ENCODE measurements around the gene ING3.

ING3 gene

DNA sequence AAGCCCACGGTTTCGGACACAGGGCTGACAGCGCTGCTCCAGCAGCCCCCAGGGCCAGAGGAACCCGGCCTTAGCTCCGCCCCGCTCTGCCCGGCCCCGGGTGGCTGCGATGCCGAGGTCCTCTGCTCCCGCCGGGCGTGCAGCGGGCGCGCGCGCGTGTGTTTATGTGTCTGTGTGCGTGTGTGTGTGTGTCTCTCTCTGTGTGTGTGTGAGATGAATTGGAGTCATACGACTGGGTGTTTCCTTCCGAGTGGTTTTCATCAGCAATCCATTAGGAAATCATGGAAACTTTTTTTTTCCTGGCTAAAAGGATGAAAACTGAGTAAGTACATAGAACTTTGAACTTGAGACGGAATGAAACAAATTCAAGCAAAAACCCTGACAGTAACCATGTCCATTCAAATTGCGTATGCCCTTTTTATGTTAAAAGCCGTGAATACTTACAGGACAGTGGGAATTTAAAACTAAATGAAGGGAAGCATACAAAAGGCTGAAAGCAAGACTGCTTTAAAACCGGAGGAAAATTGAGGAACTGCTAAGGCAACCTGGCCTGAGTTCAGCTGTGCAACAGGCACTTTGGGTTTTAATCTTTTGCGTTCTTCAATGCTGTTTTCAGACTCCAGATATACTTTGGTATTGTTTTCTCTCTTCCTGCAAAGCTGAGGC lies 38.1 kb downstream of the ING3 start, which contains the start of gene CPED1:
Gene CPED1 (plus strand): TSS at position 121 of the 666 bp plus-strand sequence. CDS start 911 bp downstream, outside the sequence.
- TF ChIP-seq POLR2AphosphoS5 (IDR thresholded peaks at IDR 0.05; ENCODE audit: low read depth, low read length) (no peak), SIN3A (IDR thresholded peaks at IDR 0.05; ENCODE audit: borderline replicate concordance, insufficient read depth, low read length) (no peak), TAF1 (IDR thresholded peaks at IDR 0.05; ENCODE audit: borderline replicate concordance, insufficient read depth, low read length) (no peak), FOXP2 (optimal IDR thresholded peaks at IDR 0.05; ENCODE audit: borderline replicate concordance, extremely low read depth, extremely low read length, insufficient read depth) (no peak)
- TF ChIP-seq, protein P1, sequence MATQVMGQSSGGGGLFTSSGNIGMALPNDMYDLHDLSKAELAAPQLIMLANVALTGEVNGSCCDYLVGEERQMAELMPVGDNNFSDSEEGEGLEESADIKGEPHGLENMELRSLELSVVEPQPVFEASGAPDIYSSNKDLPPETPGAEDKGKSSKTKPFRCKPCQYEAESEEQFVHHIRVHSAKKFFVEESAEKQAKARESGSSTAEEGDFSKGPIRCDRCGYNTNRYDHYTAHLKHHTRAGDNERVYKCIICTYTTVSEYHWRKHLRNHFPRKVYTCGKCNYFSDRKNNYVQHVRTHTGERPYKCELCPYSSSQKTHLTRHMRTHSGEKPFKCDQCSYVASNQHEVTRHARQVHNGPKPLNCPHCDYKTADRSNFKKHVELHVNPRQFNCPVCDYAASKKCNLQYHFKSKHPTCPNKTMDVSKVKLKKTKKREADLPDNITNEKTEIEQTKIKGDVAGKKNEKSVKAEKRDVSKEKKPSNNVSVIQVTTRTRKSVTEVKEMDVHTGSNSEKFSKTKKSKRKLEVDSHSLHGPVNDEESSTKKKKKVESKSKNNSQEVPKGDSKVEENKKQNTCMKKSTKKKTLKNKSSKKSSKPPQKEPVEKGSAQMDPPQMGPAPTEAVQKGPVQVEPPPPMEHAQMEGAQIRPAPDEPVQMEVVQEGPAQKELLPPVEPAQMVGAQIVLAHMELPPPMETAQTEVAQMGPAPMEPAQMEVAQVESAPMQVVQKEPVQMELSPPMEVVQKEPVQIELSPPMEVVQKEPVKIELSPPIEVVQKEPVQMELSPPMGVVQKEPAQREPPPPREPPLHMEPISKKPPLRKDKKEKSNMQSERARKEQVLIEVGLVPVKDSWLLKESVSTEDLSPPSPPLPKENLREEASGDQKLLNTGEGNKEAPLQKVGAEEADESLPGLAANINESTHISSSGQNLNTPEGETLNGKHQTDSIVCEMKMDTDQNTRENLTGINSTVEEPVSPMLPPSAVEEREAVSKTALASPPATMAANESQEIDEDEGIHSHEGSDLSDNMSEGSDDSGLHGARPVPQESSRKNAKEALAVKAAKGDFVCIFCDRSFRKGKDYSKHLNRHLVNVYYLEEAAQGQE (IDR thresholded peaks at IDR 0.05; ENCODE audit: insufficient read depth in 1 of 2, low read depth in 2 of 2, low read length in 2 of 2), result no peak

DNA sequence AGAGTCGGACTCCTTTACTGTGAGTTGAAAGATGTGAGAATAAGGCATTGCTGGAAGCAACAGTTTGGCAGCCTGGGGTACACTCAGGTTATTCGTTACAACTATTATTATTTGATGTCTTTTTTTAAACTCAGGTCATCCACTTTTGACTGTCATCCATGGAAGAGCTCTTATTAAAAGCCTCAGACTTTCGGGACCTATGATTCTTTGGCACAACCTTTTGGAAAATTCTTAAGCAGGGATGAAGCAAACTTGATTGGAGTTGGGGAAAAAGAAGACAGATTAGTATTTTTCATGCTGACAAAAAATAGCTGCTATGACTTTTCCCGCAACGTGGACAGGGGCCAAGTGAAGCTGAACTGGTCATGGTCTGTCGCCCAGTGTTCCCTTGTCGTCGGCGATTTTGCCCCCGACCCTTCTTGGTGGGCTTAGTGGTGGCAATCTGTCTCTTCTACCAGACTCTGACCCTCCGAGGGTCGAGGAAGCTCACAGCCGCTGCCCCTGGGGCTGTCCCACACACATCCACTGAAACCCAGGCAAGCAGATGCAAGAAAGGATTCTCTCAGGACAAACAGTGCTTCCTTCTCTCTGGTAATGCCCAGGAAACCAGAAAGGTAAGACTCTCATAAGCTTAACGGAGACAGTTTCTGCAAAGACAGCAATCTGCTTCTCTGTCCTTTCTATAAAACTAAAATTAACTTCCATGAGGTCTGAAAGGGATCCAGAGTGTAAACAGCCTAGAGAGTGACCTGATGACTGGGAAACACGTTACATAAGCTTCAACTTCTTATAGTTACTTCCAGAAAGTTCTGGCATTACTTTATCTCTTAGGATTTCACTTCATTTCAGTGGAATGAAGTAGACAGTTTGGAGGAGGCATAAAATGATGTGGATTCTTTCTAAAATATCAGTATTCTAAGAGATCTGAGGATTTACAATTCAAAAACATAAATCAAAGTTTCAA lies 39.0 kb downstream of the ING3 start:
- TF ChIP-seq TAF1 (IDR thresholded peaks at IDR 0.05; ENCODE audit: borderline replicate concordance, insufficient read depth, low read length) (no peak), FOXP2 (optimal IDR thresholded peaks at IDR 0.05; ENCODE audit: borderline replicate concordance, extremely low read depth, extremely low read length, insufficient read depth) (no peak), SIN3A (IDR thresholded peaks at IDR 0.05; ENCODE audit: borderline replicate concordance, insufficient read depth, low read length) (no peak), POLR2AphosphoS5 (IDR thresholded peaks at IDR 0.05; ENCODE audit: low read depth, low read length) (no peak)
- TF ChIP-seq, protein P1 (IDR thresholded peaks at IDR 0.05; ENCODE audit: insufficient read depth in 1 of 2, low read depth in 2 of 2, low read length in 2 of 2), result no peak

DNA sequence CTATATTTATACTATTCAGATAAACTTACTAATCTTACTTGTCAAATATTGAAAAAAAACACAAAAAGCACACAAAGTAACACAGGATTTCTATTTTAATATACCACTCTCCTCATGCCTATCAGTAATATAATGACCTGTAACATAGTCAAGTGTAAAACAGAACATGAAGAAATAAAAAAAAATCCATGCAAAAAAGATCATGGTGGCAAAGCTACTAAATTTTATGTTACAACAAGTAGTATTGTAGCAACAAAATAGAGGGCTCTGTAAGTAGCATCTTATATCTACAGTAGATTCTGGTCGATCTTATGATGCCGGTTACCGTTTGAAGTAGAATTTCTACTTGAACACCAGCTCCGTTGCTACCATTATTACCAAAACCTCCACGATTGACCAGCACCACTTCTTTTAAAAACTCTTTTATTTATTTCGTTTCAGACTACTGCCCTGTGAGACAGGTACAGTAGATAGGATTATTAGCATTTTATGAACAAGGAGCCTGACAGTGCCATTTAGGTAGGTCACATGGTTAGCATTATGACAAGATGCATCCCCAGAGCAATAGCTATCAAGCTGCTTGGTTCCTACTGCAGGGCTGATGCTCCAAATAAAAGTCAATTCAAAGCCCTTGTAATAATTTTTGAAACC lies 40.0 kb downstream of the ING3 start:
- TF ChIP-seq POLR2AphosphoS5 (IDR thresholded peaks at IDR 0.05; ENCODE audit: low read depth, low read length) (no peak), TAF1 (IDR thresholded peaks at IDR 0.05; ENCODE audit: borderline replicate concordance, insufficient read depth, low read length) (no peak), SIN3A (IDR thresholded peaks at IDR 0.05; ENCODE audit: borderline replicate concordance, insufficient read depth, low read length) (no peak), FOXP2 (optimal IDR thresholded peaks at IDR 0.05; ENCODE audit: borderline replicate concordance, extremely low read depth, extremely low read length, insufficient read depth) (no peak)
- TF ChIP-seq, protein P1 (IDR thresholded peaks at IDR 0.05; ENCODE audit: insufficient read depth in 1 of 2, low read depth in 2 of 2, low read length in 2 of 2), result no peak

DNA sequence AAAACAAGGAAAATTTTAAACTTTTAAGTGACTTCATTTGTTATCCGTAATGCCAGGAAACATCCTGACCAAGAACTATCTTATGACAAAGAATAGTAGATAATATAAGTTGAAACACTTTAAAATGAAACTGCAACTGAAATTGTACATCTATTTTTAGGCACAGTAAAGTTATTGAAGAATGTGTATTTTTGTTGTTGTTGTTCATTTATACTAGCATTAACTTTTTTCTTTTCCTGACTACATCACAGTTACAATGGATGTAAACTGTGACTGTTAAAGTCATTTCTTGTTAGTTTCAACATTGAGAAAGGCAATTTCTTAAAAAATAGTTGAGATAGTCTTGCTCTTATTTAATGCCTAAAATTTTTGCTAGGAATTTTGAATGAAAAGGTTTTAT lies 40.6 kb downstream of the ING3 start:
- TF ChIP-seq TAF1 (IDR thresholded peaks at IDR 0.05; ENCODE audit: borderline replicate concordance, insufficient read depth, low read length) (no peak), SIN3A (IDR thresholded peaks at IDR 0.05; ENCODE audit: borderline replicate concordance, insufficient read depth, low read length) (no peak), POLR2AphosphoS5 (IDR thresholded peaks at IDR 0.05; ENCODE audit: low read depth, low read length) (no peak), FOXP2 (optimal IDR thresholded peaks at IDR 0.05; ENCODE audit: borderline replicate concordance, extremely low read depth, extremely low read length, insufficient read depth) (no peak)
- TF ChIP-seq, protein P1 (IDR thresholded peaks at IDR 0.05; ENCODE audit: insufficient read depth in 1 of 2, low read depth in 2 of 2, low read length in 2 of 2), result no peak

All from PFSK-1 (cell line).